Activated CD4-positive, CD25-positive, alpha-beta regulatory T cell (primary cell): Measurements from ENCODE around the gene RAB37.

ENCODE experiments used
- DNase-seq, 4 experiments: peaks; one replicate each; lab custom pipeline; 2025; lab: John Stamatoyannopoulos, UW

The RAB37 gene

DNA sequence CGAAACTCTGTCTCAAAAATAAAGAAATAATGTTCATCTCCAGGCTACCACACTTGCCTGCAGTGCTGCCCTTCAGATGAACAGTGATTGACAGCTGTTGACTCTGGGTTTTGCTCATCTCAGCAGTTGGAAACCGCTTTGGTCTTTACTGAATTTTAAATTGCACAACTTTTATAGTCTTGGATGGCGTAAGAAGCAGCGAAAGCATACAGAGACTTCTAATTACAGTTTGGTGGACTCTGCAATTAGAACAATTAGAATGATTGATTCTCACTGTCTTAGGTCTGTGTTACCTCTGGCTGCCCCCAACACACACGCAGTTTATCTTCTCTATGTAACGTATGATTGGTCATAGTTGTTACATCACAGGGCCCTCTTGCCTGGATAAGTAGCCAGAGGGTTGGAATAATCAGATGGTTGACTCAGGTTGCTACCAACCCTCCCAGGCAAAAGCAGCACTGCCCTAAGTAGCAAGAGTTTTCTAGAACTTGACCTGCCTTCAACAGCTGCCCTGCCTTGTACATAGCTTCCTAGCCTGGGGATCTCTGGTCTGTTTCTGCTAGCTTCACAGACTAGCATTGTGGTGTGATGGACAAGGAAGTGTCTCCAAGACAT is 41.0 kb downstream of the RAB37 start:
- no peak for DNase-seq

- DNase-seq = no peak
Measured at GRCh38 chr17:74778960-74779359, 41.9 kb downstream of the RAB37 start.

DNA sequence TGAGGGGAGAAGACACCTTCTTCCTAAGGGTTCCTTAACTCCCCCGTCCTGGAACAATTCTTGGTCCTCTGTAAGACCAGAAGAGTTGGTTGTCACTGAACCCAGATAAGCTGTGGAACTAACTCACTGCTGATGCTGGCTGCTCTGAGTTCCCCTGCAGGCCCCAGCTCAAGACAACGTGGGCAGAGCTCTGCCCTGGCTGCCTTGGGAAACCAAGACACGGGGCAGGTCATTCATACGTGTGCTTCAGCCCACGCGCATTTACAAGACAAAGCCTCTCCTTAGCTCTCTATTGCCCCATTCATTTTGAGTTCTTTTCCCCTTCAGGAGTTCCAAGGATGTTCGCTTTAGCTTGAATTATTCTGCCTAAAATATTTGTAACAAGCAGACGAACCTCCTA is 42.4 kb downstream of the RAB37 start:
- DNase-seq = no peak

- DNase-seq = peak in 2 of 4 experiments; percentile 11 to 22
Measured at GRCh38 chr17:74779948-74780400, 42.9 kb downstream of the RAB37 start.

DNA sequence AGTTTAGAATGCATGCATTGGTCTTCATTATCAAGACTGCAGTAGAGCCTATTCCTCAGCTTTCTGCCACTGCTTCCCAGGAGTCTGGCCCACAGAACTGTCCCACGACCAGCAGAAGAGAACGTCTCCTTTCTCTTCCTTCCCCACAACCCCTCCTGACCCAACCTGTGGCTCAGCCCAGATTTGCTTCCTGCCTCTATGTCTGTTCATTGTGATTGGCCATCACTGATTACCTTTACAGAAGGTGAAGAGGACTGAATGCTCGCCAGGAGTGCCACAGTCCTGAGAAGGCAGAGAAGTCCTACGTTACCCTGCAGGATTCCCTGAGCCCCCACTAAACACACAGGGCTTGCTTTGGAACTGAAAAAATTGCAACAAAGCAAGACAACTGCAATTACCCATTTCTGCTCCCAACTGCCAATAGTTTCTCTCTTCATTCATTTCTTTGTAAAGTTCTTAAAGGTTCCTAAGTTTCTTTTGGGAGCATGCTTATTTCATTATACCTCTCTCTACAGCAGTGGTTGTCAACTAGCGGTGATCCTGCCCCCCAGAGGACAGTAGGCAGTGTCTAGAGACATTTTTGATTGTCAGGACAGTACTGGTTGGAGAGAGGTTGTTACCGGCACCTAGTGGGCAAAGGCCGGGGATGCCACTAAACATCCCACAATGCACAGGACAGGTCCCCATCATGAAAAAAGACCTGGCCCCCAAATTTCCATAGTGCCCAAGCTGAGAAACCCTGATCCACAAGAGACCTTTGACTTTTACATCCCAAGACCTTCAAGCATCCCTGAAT is 43.6 kb downstream of the RAB37 start:
- no peak for DNase-seq

DNA sequence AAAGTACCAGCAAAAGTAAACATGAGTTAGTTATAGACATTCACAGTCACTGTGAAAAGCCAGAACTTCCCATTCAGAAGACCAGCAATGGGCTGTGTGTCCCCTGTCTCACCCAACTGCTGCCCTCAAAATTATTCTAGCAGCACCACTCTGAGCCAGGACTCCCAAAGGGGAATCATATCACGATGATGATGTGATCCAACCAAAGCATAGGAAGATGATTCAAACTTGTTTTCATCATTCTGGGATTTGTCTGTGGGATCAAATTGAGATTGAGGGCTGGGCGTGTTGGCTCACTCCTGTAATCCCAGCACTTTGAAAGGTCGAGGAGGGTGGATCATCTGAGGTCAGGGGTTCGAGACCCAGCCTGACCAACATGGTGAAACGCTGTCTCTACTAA is 45.5 kb downstream of the RAB37 start:
- DNase-seq = no peak

DNA sequence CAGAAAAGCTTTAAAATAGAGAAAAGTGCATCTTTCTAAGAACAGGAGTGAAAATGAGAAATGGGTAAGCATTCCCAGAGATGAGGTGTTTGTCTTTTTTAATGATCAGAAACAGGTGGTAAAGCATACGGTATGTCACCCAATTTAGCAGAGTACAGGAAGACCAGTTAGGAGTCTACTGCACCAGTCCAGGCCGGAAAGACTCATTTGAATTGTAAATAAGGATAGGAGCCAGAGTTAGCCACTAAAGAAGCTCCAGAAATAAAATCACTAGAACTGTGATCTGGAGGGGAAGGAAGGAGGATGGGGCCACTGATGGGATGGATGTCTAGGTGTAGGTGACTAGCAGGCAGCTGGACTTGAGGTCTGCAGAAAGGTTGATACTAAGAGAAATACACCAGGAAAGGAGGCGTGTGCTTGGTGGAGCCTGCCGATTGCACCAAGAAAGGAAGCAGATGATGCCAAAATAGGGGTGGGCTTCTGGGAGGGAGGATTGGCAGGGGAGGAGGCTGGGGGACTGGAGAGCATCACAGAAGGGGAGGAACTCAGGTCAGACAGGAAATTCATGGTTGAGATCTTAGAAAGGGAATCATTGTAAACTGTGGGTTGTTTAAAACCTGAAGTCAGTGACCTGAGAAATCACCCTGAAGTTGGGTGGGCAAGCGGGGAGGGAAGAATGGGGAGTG is 47.2 kb downstream of the RAB37 start:
- DNase-seq = no peak

- no peak for DNase-seq
Measured at GRCh38 chr17:74785096-74785980, 48.3 kb downstream of the RAB37 start.

GRCh38 chr17:74785981-74786360 is 48.9 kb downstream of the RAB37 start:
- no peak for DNase-seq

DNA sequence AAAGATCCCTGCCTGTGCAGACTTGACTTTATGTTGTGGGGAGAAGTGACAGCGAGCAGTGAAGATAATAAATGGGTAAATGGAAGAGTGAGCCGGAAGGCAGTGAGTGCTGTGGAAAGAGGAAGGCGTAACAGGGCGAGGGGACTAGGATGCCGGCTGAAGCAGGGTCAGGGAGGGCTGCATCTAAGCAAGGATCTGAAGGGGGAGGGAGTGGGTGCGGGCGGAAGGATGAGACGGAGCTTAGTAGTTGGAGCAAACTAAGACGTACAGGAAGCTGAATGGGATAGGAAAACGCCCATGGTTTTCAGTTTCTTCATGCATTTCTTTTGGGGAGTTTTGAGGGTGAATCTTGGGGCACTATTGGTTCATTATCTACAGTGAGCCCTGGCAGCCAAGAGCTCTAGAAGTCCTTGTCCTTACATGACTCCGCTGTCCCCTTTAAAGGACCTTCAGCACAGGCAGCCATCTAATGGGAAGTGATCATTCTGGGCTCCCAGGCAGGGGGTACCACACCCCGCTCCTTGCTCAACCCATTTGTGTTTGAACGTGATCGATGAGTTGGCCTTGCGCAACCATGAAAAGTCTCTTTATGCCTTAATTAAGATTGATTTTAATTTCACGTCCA is 49.5 kb downstream of the RAB37 start:
- no peak for DNase-seq

DNA sequence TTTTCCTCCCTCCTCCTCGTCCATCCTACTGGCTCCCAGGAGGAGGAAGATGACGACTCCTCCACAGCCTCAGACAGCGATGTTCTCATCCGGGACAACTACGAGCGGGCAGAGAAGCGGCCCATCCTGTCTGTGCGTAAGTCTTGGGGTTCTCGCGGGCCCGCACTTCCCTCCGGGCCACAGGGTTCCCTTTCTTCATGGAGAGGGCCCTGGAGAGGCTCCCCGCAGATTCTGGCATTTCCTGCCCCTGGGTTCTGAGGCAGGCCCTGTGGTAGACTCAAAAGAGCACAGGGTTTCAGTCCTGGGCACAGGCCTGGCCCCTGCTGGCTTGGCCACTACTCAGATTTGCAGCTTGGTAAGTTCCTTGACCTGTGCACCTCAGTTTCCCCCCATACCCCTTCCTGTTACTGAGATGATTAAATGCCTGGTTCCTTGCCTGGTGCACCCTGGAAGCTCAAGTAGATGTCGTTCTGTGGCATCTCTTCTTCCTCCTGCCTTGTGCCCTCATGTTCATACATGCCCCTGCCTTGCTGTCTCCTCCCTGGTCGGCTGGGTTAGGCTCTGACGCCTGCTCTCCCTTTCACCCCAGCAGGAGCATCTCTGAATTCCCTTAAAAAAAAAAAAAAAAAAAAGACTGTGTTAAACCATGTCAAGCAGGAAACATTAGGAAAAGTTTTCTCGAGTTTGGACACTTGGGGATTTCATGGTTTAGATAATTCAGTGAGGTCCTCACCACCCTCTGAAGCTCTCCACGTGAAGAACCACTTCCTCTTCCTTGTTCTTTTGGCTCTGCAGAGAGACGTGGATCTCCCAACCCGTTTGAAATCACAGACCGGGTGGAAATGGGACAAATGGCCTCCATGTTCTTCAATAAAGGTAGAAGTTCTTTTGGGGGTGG is 53.4 kb downstream of the RAB37 start:
- no peak for DNase-seq

GRCh38 chr17:74792586-74793105 is 55.6 kb downstream of the RAB37 start:
- no peak for DNase-seq

GRCh38 chr17:74795327-74796020 is 58.4 kb downstream of the RAB37 start:
- DNase-seq = no peak

- no peak for DNase-seq
Measured at GRCh38 chr17:74796211-74796610, 59.2 kb downstream of the RAB37 start.

DNA sequence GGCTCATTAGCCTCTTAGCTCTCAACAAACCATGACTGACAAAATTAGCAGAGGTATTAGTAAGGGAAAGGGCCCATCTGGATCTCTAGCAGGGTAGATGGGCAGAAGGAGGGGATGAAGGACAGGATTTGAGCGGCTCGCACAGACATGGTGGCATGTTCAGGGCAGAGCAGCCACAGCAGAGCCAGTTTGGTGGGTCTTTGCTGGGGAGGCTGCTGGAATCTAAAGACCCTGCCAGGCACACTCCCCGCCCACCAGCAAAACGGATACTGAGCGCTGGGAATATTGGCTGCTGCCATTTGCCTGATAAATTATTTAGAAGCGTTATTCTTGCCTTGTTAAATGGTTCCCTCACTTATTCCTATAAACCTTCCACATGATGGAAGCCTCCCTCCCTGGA is 59.8 kb downstream of the RAB37 start:
- DNase-seq = no peak
